ENCODE data around the gene CTNNA1.

- TF ChIP-seq EZH2phosphoT487 (IDR thresholded peaks at IDR 0.05; ENCODE audit: insufficient read depth, low read depth) = no peak
- TF ChIP-seq EZH2 (IDR thresholded peaks at IDR 0.05; ENCODE audit: insufficient read depth, poor library complexity, severe bottlenecking) = no peak
Observed at GRCh38 chr5:138979684-138980280, 226.6 kb downstream of the CTNNA1 start.
